Aorta (tissue), 5 donors: Measurements from ENCODE around the gene SKIC8. TPM values are rescaled to one million over a fixed set of nuclear protein-coding genes. Genes with fewer than 3 reads are reported as not detected.

Source experiments
- ATAC-seq: fragments of 200-7000 bp; cut with Tn5 transposase; one replicate; pipeline ENCODE4 v1.9.1; 2022; ENCODE audit warnings: moderate library complexity; ENCODE audit not compliant: low FRiP score
- DNase-seq, 2 donors: peaks; one replicate each; pipeline ENCODE4 v3.0.0-alpha.2; 2020
- H3K27ac ChIP-seq, 2 donors: one replicate each; pipeline ENCODE4 v1.5.1; 2013; ENCODE audit warnings: low read length in 2 of 2, mild to moderate bottlenecking in 2 of 2, moderate library complexity in 2 of 2, control low read depth in 1 of 2, inconsistent platforms in 1 of 2, low read depth in 1 of 2
- H3K27me3 ChIP-seq, 2 donors: one replicate each; pipeline ENCODE4 v1.6.1; 2013; ENCODE audit warnings: control low read depth in 1 of 2, low read length in 1 of 2, mild to moderate bottlenecking in 1 of 2, moderate library complexity in 1 of 2; ENCODE audit not compliant: insufficient read depth in 2 of 2, control insufficient read depth in 1 of 2
- H3K36me3 ChIP-seq, 2 donors: one replicate each; pipeline ENCODE4 v1.6.1; 2013; ENCODE audit warnings: control low read depth in 1 of 2, low read length in 1 of 2, mild to moderate bottlenecking in 1 of 2; ENCODE audit not compliant: insufficient read depth in 2 of 2, control insufficient read depth in 1 of 2
- H3K4me1 ChIP-seq, 2 donors: one replicate each; pipeline ENCODE4 v1.6.1; 2013; ENCODE audit warnings: low read length in 2 of 2, control low read depth in 1 of 2, mild to moderate bottlenecking in 1 of 2, moderate library complexity in 1 of 2; ENCODE audit not compliant: insufficient read depth in 2 of 2, control insufficient read depth in 1 of 2
- H3K4me3 ChIP-seq, 2 donors: one replicate each; pipeline ENCODE4 v1.5.1; 2013; ENCODE audit warnings: low read length in 2 of 2, control low read depth in 1 of 2, mild to moderate bottlenecking in 1 of 2
- H3K9me3 ChIP-seq: one replicate; pipeline ENCODE4 v1.6.1; 2013; ENCODE audit warnings: mild to moderate bottlenecking, low read length; ENCODE audit not compliant: control insufficient read depth
- WGBS, 2 donors: extraction: QIAGEN DNeasy Blood & Tissue Kit; methylation state at CpG; one replicate each; pipeline ENCODE4 v1.1.7; 2013; 5-methylcytosine and 5-hydroxymethylcytosine counted together
- intact Hi-C, 2 donors: fragments of 100-400 bp; cut with DNase I; formaldehyde crosslinking; loops; one replicate each; pipeline versions ENCODE4 v1.14.2 to v1.15.0; 2022
- polyA plus RNA-seq, 2 donors: library from polyadenylated mRNA; stranded (reverse); fragments of 200-250 nt; gene quantifications; one replicate each; pipeline ENCODE4 v1.2.3, GENCODE V29; 2013
- total RNA-seq, 2 donors: library from RNA; stranded (reverse); fragmentation: NEBNext Ultra II Directional; extraction: Animal tissue kit (Norgen Biotek cat#: 25700); gene quantifications; one replicate each; pipeline ENCODE4 v1.2.1, GENCODE V29; 2021
- donor health status: healthy with polysubstance abuse.
- donor health status: Bipolar disorder and iron deficiency.
- donor health status: DM: no; HTN: no; CAD: no.
- donor health status: DM: no; HTN: no; CAD: no.
- donor health status: DM: yes; HTN: yes; CAD: no.

The SKIC8 gene
- total and polyA plus RNA-seq, 4 donors: 41.4 to 65.2 (median 54.7) TPM

- 1% methylated on average over 62 to 67 of the region's 67 CpGs for WGBS, 2 donors
- no peaks in the 10 kb centered on the region for H3K36me3 ChIP-seq
- H3K27ac ChIP-seq: no peak within 1 kb of the TSS
- DNase-seq (peak in 1 of 2 donors; percentile 46), ATAC-seq (no peak)
- no peaks in the 10 kb centered on the region for H3K4me1 ChIP-seq
- H3K4me3 ChIP-seq: no peak within 1 kb of the TSS
- H3K27me3 ChIP-seq: peaks cover 0 to 2% of the 10 kb centered on the region in 2 donors
- intact Hi-C loops: no loop called here
- no peaks in the 10 kb centered on the region for H3K9me3 ChIP-seq
Measured at GRCh38 chr15:78340231-78341056, 41.0 kb upstream of the SKIC8 start, which contains the start of gene CRABP1. Gene CRABP1, plus strand, starts transcription at chr15:78340353. Its CDS starts 76 bp downstream, at chr15:78340429.

- Histone ChIP-seq H3K27ac (no peak overlapping the region), H3K4me1 (no peaks in the 10 kb centered on the region), H3K9me3 (no peaks in the 10 kb centered on the region), H3K36me3 (no peaks in the 10 kb centered on the region), H3K27me3 (peaks cover 0 to 2% of the 10 kb centered on the region in 2 donors), H3K4me3 (no peak overlapping the region)
- WGBS, 2 donors: 21 to 26% methylated on average over 17 of the region's 17 CpGs
- ATAC-seq (no peak), DNase-seq (peak in 1 of 2 donors; percentile 26)
- intact Hi-C loops: no loop called here
Measured at GRCh38 chr15:78339559-78339958, 40.1 kb upstream of the SKIC8 start.

GRCh38 chr15:78338781-78339180 lies 39.4 kb upstream of the SKIC8 start:
- no peaks in the 10 kb centered on the region for H3K4me1 ChIP-seq
- ATAC-seq (no peak), DNase-seq (peak in 1 of 2 donors; percentile 3)
- H3K27me3 ChIP-seq: peaks cover 0 to 2% of the 10 kb centered on the region in 2 donors
- no peak overlapping the region for H3K4me3 ChIP-seq
- intact Hi-C loops: no loop called here
- no peak overlapping the region for H3K27ac ChIP-seq
- H3K36me3 ChIP-seq: no peaks in the 10 kb centered on the region
- 59 to 60% methylated on average over 7 of the region's 7 CpGs for WGBS, 2 donors
- peaks cover 2% of the 10 kb centered on the region for H3K9me3 ChIP-seq

GRCh38 chr15:78335985-78336384 lies 36.6 kb upstream of the SKIC8 start:
- WGBS, 2 donors: 83 to 84% methylated on average over 4 of the region's 4 CpGs
- intact Hi-C loops: no loop called here

GRCh38 chr15:78334845-78335244 lies 35.4 kb upstream of the SKIC8 start:
- Histone ChIP-seq H3K9me3 (peaks cover 2% of the 10 kb centered on the region), H3K36me3 (no peaks in the 10 kb centered on the region), H3K4me3 (no peak overlapping the region), H3K27me3 (peaks cover 0 to 2% of the 10 kb centered on the region in 2 donors), H3K4me1 (no peaks in the 10 kb centered on the region), H3K27ac (no peak overlapping the region)
- intact Hi-C loops: no loop called here
- WGBS, 2 donors: 92 to 93% methylated on average over 3 of the region's 3 CpGs
- DNase-seq: no peak
- no peak for ATAC-seq

More at GRCh38 chr15:78335985-78336384, 36.6 kb upstream of the SKIC8 start:
- H3K36me3 ChIP-seq: no peaks in the 10 kb centered on the region
- peaks cover 0 to 2% of the 10 kb centered on the region in 2 donors for H3K27me3 ChIP-seq
- H3K4me3 ChIP-seq: no peak overlapping the region
- no peak overlapping the region for H3K27ac ChIP-seq
- no peaks in the 10 kb centered on the region for H3K4me1 ChIP-seq
- peaks cover 2% of the 10 kb centered on the region for H3K9me3 ChIP-seq
- peak in 1 of 2 donors; percentile 1 for DNase-seq
- ATAC-seq: no peak

- no peak for DNase-seq
- H3K4me1 ChIP-seq: no peaks in the 10 kb centered on the region
- WGBS, 2 donors: 48 to 54% methylated on average over 4 of the region's 4 CpGs
- H3K4me3 ChIP-seq: no peak overlapping the region
- H3K27ac ChIP-seq: no peak overlapping the region
- ATAC-seq: no peak
- H3K9me3 ChIP-seq: peaks cover 2% of the 10 kb centered on the region
- H3K36me3 ChIP-seq: no peaks in the 10 kb centered on the region
- H3K27me3 ChIP-seq: no peaks in the 10 kb centered on the region
- intact Hi-C loops: no loop called here
Measured at GRCh38 chr15:78329625-78330024, 30.2 kb upstream of the SKIC8 start.

GRCh38 chr15:78327466-78327865 lies 28.1 kb upstream of the SKIC8 start:
- WGBS, 2 donors: 51 to 53% methylated on average over 1 of the region's 1 CpG
- Histone ChIP-seq H3K27ac (no peak overlapping the region), H3K36me3 (no peaks in the 10 kb centered on the region), H3K27me3 (no peaks in the 10 kb centered on the region), H3K9me3 (no peaks in the 10 kb centered on the region), H3K4me1 (no peaks in the 10 kb centered on the region), H3K4me3 (no peak overlapping the region)
- no peak for DNase-seq
- no peak for ATAC-seq
- intact Hi-C loops: no loop called here

GRCh38 chr15:78325092-78325843 lies 25.9 kb upstream of the SKIC8 start:
- Histone ChIP-seq H3K27me3 (no peaks in the 10 kb centered on the region), H3K4me3 (no peak overlapping the region), H3K36me3 (no peaks in the 10 kb centered on the region), H3K4me1 (no peaks in the 10 kb centered on the region), H3K9me3 (no peaks in the 10 kb centered on the region), H3K27ac (no peak overlapping the region)
- intact Hi-C loops: no loop called here
- 59 to 60% methylated on average over 7 of the region's 7 CpGs for WGBS, 2 donors
- DNase-seq: no peak
- no peak for ATAC-seq
